H1 (cell line): Measurements from ENCODE around the gene ACADSB. TPM values are rescaled to one million over a fixed set of nuclear protein-coding genes. Genes with fewer than 3 reads are reported as not detected.

Experiments
- EGR1 ChIP-seq: IDR thresholded peaks from 2 replicates; pipeline ENCODE4 v1.6.1; 2011; ENCODE audit warnings: low read depth, low read length, borderline replicate concordance
- polyA plus RNA-seq, 7 experiments: library from polyadenylated mRNA; depleted of rRNA in 3 of 7; stranded (reverse) in 5 of 7; unstranded in 2 of 7; fragments of >200 nt in 5 of 7; fragments of 200-250 nt in 2 of 7; gene quantifications; 1 replicate in 5 of 7; 2 replicates in 1 of 7; 4 replicates in 1 of 7; pipeline versions ENCODE4 v1.2.1 to v1.2.3, GENCODE V29; 2011 to 2013; ENCODE audit warnings: missing spikeins in 2 of 7, mixed read lengths in 2 of 7
- total RNA-seq: library from RNA; stranded (reverse); fragmentation: NEBNext Ultra II Directional; extraction: Animal tissue kit (Norgen Biotek cat#: 25700); gene quantifications from 2 replicates; pipeline ENCODE4 v1.2.1, GENCODE V29; 2021

The ACADSB gene
- total and polyA plus RNA-seq, 2 of the 8 experiments (the other 6 are each of a cell fraction or from before 2014, with no cell fraction given) = 5.6 to 11.2 TPM

DNA sequence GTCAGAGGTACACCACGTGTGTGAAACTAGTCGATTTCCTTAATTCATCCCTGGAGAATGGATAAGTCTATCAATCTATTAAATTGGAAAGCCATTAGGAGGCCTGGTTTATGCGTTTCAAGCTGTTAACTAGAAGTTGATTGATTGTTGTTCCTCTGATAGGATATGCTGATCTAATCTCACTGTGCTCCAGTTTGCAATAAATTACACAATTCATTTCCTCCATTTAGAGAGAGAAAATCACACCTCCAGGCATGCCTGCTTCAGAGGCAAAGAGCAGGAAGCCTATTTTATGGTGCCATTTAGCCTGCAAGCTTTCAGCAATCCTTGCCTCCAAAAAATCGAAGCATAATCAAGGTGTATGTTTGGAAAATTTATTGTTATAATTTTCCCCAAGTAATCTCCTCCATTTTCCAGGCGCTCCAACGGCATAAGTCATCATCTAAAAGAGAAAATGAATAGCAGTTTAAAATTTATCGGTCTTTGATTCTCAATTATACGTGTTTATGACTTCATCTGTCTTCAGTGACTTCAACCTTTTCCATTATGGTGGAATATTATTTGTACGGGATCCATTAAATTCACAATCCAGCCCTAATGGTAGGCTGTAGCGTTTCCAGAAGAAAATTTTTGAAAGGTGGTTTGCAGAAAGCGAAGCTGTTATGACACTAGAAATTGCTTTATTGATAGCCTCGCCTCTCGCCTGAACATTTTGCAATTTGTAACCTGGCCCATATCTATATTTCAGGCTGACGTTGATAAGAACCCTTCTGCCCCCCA, 84.0 kb downstream of the ACADSB start (continued):
- no peak for TF ChIP-seq EGR1
